Epithelial cell of proximal tubule (primary cell): ENCODE measurements around the gene SMIM36. TPM values are rescaled to one million over a fixed set of nuclear protein-coding genes. Genes with fewer than 3 reads are reported as not detected.
"Not testable (repeated sequence)": the region's sequence is repeated elsewhere in the genome, so short reads cannot be mapped to it uniquely, and the experiment has no call there.

Source experiments
- DNase-seq: peaks from one replicate; pipeline ENCODE4 v3.0.0-alpha.2; 2011; ENCODE audit warnings: low read depth
- H3K4me3 ChIP-seq: 2 replicates; pipeline ENCODE4 v1.5.1; 2011; ENCODE audit warnings: low read depth, mild to moderate bottlenecking, low read length
- total RNA-seq: library from RNA; depleted of rRNA; stranded (reverse); fragments of >200 nt; gene quantifications from 2 replicates; pipeline ENCODE4 v1.2.3, GENCODE V29; 2015
- TF ChIP-seq, protein P1 (sequence below): conservative IDR thresholded peaks from 2 replicates; pipeline ENCODE4 v1.5.1; 2012; ENCODE audit warnings: low read depth, mild to moderate bottlenecking, low read length

Gene SMIM36
- total RNA-seq, 1 donor from 2014 or later: not detected

DNA sequence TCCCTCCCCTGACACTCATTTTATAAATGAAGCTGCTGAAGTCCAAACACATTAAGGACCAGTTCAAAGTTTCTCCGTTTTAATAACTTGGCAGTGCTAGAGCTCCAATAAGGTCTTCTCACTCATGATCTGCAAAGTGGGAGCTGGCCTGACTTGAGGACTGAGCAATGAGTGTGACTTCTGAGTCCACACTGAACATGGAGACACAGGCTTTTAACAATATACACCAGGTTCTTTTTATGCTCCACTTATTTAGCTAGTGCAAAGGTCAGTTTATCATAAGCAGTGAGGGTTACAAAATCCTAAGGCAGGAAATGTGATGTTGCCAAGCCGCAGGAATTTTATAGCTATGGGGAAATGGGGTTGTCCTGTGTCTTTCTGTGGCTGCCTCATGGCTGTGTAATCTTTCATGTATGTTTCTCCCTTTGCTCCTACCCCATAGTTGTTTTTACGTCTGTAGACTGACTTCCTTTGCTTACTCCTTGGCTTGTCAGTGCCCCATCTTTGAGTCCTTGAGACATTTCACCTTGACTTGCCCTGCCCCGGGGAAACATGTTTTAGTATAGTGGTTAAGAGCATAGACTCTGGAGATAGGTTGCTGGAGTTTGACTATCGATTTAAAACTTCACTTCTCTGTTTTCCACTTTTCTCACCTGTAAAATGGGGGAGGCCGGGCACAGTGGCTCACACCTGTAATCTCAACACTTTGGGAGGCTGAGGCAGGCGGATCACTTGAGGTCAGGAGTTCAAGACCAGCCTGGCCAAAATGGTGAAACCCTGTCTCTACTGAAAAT, 77.4 kb downstream of the SMIM36 start:
- peak; percentile 96 for DNase-seq
- no peak overlapping the region for H3K4me3 ChIP-seq
- TF ChIP-seq, protein P1, sequence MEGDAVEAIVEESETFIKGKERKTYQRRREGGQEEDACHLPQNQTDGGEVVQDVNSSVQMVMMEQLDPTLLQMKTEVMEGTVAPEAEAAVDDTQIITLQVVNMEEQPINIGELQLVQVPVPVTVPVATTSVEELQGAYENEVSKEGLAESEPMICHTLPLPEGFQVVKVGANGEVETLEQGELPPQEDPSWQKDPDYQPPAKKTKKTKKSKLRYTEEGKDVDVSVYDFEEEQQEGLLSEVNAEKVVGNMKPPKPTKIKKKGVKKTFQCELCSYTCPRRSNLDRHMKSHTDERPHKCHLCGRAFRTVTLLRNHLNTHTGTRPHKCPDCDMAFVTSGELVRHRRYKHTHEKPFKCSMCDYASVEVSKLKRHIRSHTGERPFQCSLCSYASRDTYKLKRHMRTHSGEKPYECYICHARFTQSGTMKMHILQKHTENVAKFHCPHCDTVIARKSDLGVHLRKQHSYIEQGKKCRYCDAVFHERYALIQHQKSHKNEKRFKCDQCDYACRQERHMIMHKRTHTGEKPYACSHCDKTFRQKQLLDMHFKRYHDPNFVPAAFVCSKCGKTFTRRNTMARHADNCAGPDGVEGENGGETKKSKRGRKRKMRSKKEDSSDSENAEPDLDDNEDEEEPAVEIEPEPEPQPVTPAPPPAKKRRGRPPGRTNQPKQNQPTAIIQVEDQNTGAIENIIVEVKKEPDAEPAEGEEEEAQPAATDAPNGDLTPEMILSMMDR: no peak

DNA sequence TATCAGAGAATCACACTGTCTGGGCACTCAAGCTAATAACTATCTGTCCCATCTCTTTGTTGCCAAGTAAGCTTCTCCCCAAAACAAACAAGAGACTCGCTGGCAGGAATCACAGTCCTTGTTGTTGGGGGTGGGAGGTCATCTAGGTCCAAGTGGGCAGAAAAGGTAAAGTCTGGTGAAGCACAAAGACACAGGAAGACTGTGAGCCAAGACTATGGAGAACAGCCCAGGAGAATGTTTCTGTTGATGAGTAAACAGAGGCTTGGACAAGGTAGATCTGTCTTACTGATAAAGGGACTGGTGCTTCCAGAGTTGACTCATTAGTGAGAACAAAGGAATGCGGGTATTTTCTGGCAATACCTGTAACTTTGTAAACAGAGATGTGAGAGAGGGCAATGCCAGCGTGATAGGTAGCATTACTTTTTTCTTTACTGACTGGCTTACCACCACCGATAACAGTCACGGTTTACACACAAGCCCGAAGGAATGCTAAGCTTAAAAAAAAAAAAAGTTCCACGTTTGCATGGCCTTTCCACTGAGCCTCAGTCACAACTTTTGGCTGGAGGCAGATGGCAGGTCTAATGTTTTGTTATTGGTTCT, 78.1 kb downstream of the SMIM36 start:
- TF ChIP-seq, protein P1: no peak
- DNase-seq: peak; percentile 70
- H3K4me3 ChIP-seq: no peak overlapping the region

DNA sequence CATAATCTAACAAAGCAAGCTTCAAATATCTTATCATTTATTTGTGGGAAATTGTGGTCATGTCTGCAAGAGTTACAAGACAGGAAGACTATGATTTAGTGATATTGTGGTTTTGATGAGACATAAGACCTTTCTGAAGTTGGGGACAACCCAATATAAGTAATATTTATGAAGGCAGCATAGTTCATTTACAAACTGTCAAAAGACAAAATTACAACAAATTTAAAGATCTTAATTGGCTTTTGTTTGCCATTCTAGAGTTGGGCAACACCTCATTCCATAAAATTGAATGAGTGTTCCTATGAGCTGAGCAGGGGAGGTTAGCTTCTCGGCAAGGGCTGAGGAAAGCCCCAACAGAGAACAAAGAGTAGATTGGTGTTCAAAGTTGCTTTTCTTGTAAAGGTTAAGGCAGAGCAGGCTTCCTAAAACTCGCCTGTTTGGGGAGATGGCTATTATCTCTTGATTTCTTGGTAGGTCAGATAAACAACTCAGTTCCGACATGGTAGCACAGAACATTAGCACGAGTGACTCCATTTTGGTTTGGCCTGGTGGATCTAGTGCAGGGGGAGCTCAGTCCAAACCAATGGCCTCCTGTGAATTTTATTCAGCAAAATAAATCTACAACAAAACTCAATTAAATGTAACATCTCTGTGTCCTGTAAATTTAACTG, 78.8 kb downstream of the SMIM36 start:
- DNase-seq: no peak
- H3K4me3 ChIP-seq: no peak overlapping the region
- TF ChIP-seq, protein P1: no peak

DNA sequence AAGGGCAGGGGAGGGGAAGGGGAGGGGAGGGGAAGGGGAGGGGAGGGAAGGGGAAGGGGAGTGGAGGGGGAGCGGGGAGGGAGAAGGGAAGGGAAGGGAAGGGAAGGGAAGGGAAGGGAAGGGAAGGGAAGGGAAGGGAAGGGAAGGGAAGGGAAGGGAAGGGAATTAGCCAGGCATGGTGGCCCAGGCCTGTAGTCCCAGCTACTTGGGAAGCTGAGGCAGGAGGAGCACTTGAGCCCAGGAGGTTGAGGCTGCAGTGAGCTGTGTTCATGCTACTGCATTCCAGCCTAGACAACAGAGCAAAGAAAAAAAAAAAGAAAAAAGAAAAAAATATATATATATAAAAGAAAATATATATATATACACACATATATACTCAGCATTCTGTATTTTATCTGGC, 79.3 kb downstream of the SMIM36 start:
- not testable (repeated sequence) for DNase-seq, H3K4me3 ChIP-seq

DNA sequence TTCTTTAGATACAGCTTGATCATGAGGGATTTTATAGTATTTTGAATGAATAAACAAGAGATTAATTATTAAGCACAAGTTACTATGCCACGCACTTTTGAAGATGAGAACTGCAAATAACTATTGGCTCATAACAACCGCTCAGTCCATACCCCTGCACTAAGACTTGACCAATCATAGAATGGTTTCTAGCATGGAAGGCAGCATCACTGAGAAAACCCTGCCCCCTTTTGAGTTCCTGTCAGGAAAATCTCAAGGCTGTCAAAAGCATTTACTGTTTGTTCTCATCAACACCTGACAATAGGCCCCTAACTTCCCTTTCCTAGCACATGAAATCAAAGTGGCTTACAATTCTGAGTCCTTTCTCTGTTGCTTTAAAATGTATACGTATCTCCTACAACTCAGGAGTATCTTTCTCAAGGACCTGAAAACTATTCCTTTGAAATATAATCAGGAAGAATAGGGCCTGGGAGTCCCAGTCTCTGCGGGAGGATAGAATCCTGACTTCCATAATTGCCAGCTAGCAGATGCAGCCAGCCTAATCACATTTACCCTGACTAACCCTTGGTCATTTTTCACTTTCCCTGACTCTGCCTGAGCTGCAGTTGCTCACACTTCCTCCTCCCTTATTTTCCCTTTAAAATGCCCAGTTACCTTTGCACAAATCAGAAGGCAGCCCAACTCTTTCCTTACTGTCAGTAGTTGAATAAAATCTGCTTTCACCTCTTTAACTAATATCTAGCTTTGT, 80.5 kb downstream of the SMIM36 start:
- H3K4me3 ChIP-seq: no peak overlapping the region
- TF ChIP-seq, protein P1: no peak
- no peak for DNase-seq

DNA sequence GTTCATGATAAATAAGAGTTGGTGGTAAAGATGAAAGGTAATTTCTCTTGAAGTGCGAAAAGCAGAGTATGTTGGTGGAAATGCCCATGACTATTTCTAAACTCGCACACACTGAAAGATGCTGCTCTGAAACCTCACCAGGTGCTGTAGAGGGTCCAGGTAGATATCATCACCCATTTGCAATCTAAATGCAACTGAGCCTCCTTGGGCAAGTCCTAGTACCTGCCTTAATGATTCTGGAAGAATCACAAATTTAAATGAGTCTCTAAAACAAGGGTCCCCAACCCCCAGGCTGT, 83.7 kb downstream of the SMIM36 start:
- no peak overlapping the region for H3K4me3 ChIP-seq
- TF ChIP-seq, protein P1: no peak
- no peak for DNase-seq
